Esophagus muscularis mucosa (tissue), 3 donors: ENCODE results near the gene TMEM43.

Source experiments
- CTCF ChIP-seq, 3 experiments: fragments of 200-600 bp in 2 of 3; fragments of 450-650 bp in 1 of 3; sonication (generic) in 2 of 3; IDR thresholded peaks; one replicate each; pipeline ENCODE4 v1.5.1; 2017 to 2019; ENCODE audit warnings: antibody characterized with exemption in 3 of 3, mild to moderate bottlenecking in 2 of 3, moderate library complexity in 1 of 3
- POLR2A ChIP-seq: fragments of 450-650 bp; IDR thresholded peaks from one replicate; pipeline ENCODE4 v1.6.1; 2017; ENCODE audit warnings: antibody characterized with exemption, moderate library complexity, mild to moderate bottlenecking, low read depth

- TF ChIP-seq CTCF (IDR thresholded peaks at IDR 0.05) (no peak), POLR2A (no peak)
Measured at GRCh38 chr3:14141602-14142341, 16.9 kb downstream of the TMEM43 start.
